ENCODE data around the gene CRTAC1. TPM values are rescaled to one million over a fixed set of nuclear protein-coding genes. Genes with fewer than 3 reads are reported as not detected.

CRTAC1 gene
- total and polyA plus RNA-seq, 4 donors, result 0.14 to 0.33 (median 0.26) TPM

DNA sequence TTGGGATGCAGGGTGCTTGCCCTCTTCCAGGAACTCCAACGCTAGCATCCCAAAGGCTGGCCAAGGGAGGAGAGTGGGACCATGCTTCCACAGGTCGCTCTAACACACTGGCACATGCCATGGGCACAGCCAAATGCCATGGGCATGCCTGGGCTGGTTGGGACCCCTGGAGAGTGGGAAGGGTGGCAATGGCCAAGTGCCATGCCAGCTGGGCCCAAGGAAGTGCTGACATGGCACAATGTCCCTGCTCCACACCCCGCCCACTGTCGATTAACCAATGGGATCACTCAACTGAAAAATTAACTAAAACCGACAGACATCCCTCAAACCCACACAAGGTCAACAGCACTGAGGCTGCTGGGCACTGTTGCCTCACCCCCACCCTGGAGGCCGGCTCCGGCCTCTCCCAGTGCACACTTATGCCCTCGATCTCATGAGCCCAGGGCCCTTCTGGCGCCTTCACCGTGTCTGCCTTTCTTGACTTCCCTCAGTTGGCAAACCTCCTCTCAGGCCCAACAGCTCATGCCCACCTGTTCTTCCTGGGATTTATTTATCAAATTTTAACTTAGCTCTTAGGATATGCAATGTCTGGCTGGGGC is 97.4 kb downstream of the CRTAC1 start:
- no peaks in the 10 kb centered on the region for H3K4me1 ChIP-seq (ENCODE audit: control insufficient read depth in 4 of 4, insufficient read depth in 4 of 4, low read length in 3 of 4)
- H3K4me3 ChIP-seq (ENCODE audit: low read depth in 1 of 3, low read length in 3 of 3), result no peak overlapping the region
- no peaks in the 10 kb centered on the region for H3K27me3 ChIP-seq (ENCODE audit: control insufficient read depth in 4 of 4, insufficient read depth in 4 of 4, low read length in 3 of 4)
- H3K9me3 ChIP-seq (ENCODE audit: control insufficient read depth in 4 of 4, low read length in 3 of 4), result no peaks in the 10 kb centered on the region
- H3K27ac ChIP-seq (ENCODE audit: low read depth in 1 of 2, low read length in 2 of 2), result no peak overlapping the region
- 88% methylated on average over 10 of the region's 10 CpGs for WGBS
- DNase-seq (ENCODE audit: low spot score), result no peak
- no peaks in the 10 kb centered on the region for H3K36me3 ChIP-seq (ENCODE audit: control insufficient read depth in 4 of 4, insufficient read depth in 3 of 4, low read depth in 1 of 4, low read length in 3 of 4)
- TF ChIP-seq SP1 (IDR thresholded peaks at IDR 0.05) (no peak), HNF4G (IDR thresholded peaks at IDR 0.05) (no peak), GABPA (IDR thresholded peaks at IDR 0.05 in 1 of 2, conservative IDR thresholded peaks at IDR 0.05 in 1 of 2) (no peak), FOXA2 (IDR thresholded peaks at IDR 0.05) (no peak)
- no peak overlapping the region for H3K9ac ChIP-seq (ENCODE audit: low read depth in 1 of 2, low read length in 2 of 2)

DNA sequence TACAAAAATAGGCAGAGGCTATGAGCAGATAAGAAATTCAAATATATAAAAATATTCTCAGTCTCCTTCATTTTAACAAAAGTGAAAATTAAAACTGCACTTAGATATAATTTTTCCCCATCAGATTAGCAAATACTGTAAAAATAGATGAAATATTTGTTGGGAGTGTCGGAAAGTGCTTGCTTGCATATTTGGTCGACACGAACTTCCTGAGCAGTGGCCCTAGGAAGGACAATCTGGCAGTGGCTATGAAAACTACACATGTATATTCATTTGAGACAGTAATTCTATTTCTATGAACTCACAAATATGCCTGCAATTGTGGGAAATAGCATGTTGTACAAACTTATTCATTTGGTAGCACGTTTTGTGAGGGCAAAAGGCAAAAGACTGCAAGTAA is 99.4 kb downstream of the CRTAC1 start:
- no peaks in the 10 kb centered on the region for H3K27me3 ChIP-seq (ENCODE audit: control insufficient read depth in 4 of 4, insufficient read depth in 4 of 4, low read length in 3 of 4)
- no peak for DNase-seq (ENCODE audit: low spot score)
- no peak overlapping the region for H3K4me3 ChIP-seq (ENCODE audit: low read depth in 1 of 3, low read length in 3 of 3)
- WGBS, result 59% methylated on average over 4 of the region's 4 CpGs
- H3K9me3 ChIP-seq (ENCODE audit: control insufficient read depth in 4 of 4, low read length in 3 of 4), result no peaks in the 10 kb centered on the region
- H3K36me3 ChIP-seq (ENCODE audit: control insufficient read depth in 4 of 4, insufficient read depth in 3 of 4, low read depth in 1 of 4, low read length in 3 of 4), result no peaks in the 10 kb centered on the region
- H3K4me1 ChIP-seq (ENCODE audit: control insufficient read depth in 4 of 4, insufficient read depth in 4 of 4, low read length in 3 of 4), result no peaks in the 10 kb centered on the region
- H3K9ac ChIP-seq (ENCODE audit: low read depth in 1 of 2, low read length in 2 of 2), result no peak overlapping the region
- H3K27ac ChIP-seq (ENCODE audit: low read depth in 1 of 2, low read length in 2 of 2), result no peak overlapping the region
- TF ChIP-seq HNF4A (conservative IDR thresholded peaks at IDR 0.05) (no peak), NR2F2 (IDR thresholded peaks at IDR 0.05) (no peak), RXRA (IDR thresholded peaks at IDR 0.05) (no peak), HNF4G (IDR thresholded peaks at IDR 0.05) (no peak), FOXA2 (IDR thresholded peaks at IDR 0.05) (no peak), EGR1 (IDR thresholded peaks at IDR 0.05; ENCODE audit: low read depth in 2 of 2) (no peak), RAD21 (IDR thresholded peaks at IDR 0.05) (no peak), TAF1 (conservative IDR thresholded peaks at IDR 0.05) (no peak)
- TF ChIP-seq, protein P1, sequence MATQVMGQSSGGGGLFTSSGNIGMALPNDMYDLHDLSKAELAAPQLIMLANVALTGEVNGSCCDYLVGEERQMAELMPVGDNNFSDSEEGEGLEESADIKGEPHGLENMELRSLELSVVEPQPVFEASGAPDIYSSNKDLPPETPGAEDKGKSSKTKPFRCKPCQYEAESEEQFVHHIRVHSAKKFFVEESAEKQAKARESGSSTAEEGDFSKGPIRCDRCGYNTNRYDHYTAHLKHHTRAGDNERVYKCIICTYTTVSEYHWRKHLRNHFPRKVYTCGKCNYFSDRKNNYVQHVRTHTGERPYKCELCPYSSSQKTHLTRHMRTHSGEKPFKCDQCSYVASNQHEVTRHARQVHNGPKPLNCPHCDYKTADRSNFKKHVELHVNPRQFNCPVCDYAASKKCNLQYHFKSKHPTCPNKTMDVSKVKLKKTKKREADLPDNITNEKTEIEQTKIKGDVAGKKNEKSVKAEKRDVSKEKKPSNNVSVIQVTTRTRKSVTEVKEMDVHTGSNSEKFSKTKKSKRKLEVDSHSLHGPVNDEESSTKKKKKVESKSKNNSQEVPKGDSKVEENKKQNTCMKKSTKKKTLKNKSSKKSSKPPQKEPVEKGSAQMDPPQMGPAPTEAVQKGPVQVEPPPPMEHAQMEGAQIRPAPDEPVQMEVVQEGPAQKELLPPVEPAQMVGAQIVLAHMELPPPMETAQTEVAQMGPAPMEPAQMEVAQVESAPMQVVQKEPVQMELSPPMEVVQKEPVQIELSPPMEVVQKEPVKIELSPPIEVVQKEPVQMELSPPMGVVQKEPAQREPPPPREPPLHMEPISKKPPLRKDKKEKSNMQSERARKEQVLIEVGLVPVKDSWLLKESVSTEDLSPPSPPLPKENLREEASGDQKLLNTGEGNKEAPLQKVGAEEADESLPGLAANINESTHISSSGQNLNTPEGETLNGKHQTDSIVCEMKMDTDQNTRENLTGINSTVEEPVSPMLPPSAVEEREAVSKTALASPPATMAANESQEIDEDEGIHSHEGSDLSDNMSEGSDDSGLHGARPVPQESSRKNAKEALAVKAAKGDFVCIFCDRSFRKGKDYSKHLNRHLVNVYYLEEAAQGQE (IDR thresholded peaks at IDR 0.05), result no peak
- TF ChIP-seq, protein P2, sequence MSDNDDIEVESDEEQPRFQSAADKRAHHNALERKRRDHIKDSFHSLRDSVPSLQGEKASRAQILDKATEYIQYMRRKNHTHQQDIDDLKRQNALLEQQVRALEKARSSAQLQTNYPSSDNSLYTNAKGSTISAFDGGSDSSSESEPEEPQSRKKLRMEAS (IDR thresholded peaks at IDR 0.05), result no peak
- TF ChIP-seq, protein P3, sequence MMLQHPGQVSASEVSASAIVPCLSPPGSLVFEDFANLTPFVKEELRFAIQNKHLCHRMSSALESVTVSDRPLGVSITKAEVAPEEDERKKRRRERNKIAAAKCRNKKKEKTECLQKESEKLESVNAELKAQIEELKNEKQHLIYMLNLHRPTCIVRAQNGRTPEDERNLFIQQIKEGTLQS (IDR thresholded peaks at IDR 0.05), result no peak
- TF ChIP-seq, protein P4, sequence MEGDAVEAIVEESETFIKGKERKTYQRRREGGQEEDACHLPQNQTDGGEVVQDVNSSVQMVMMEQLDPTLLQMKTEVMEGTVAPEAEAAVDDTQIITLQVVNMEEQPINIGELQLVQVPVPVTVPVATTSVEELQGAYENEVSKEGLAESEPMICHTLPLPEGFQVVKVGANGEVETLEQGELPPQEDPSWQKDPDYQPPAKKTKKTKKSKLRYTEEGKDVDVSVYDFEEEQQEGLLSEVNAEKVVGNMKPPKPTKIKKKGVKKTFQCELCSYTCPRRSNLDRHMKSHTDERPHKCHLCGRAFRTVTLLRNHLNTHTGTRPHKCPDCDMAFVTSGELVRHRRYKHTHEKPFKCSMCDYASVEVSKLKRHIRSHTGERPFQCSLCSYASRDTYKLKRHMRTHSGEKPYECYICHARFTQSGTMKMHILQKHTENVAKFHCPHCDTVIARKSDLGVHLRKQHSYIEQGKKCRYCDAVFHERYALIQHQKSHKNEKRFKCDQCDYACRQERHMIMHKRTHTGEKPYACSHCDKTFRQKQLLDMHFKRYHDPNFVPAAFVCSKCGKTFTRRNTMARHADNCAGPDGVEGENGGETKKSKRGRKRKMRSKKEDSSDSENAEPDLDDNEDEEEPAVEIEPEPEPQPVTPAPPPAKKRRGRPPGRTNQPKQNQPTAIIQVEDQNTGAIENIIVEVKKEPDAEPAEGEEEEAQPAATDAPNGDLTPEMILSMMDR (IDR thresholded peaks at IDR 0.05; ENCODE audit: low read depth, low read length, missing input control), result no peak

All from liver (tissue), 9 donors.